Gastrocnemius medialis (tissue), 4 donors: ENCODE measurements around the gene BAMBI. TPM values are rescaled to one million over a fixed set of nuclear protein-coding genes. Genes with fewer than 3 reads are reported as not detected.

Source experiments
- ATAC-seq, 2 donors: fragments of 150-250 bp; one replicate each; pipeline ENCODE4 v1.9.1; 2016
- DNase-seq, 2 donors: peaks; one replicate each; pipeline ENCODE4 v3.0.0-alpha.2; 2019
- H3K27ac ChIP-seq, 4 donors: fragments of 200-600 bp; sonication (generic); 1 replicate in 1 of 4; 2 replicates in 3 of 4; pipeline ENCODE4 v1.5.1; 2016 to 2018; ENCODE audit warnings: mild to moderate bottlenecking in 2 of 4, moderate library complexity in 1 of 4
- H3K27me3 ChIP-seq, 3 donors: fragments of 200-600 bp; sonication (generic) in 2 of 3; 1 replicate in 1 of 3; 2 replicates in 2 of 3; pipeline versions ENCODE4 v1.5.1 to v1.6.0; 2016 to 2019; ENCODE audit warnings: mild to moderate bottlenecking in 1 of 3, moderate library complexity in 1 of 3
- H3K36me3 ChIP-seq, 2 donors: fragments of 200-600 bp; sonication (generic) in 1 of 2; one replicate each; pipeline ENCODE4 v1.5.1; 2017 to 2018
- H3K4me1 ChIP-seq, 2 donors: fragments of 200-600 bp; sonication (generic) in 1 of 2; one replicate each; pipeline ENCODE4 v1.5.1; 2016 to 2017; ENCODE audit warnings: mild to moderate bottlenecking in 2 of 2
- H3K4me3 ChIP-seq, 4 donors: fragments of 200-600 bp; sonication (generic) in 3 of 4; 1 replicate in 1 of 4; 2 replicates in 3 of 4; pipeline ENCODE4 v1.5.1; 2016 to 2019; ENCODE audit warnings: mild to moderate bottlenecking in 2 of 4
- H3K9me3 ChIP-seq, 3 donors: fragments of 200-600 bp; sonication (generic) in 2 of 3; 1 replicate in 1 of 3; 2 replicates in 2 of 3; pipeline ENCODE4 v1.5.1; 2016 to 2019
- CTCF ChIP-seq, 5 experiments: fragments of 450-650 bp in 3 of 5; fragments of 200-600 bp in 2 of 5; sonication (generic) in 2 of 5; IDR thresholded peaks in 4 of 5; conservative IDR thresholded peaks in 1 of 5; 1 replicate in 4 of 5; 2 replicates in 1 of 5; pipeline ENCODE4 v1.5.1; 2016 to 2019; ENCODE audit warnings: antibody characterized with exemption in 5 of 5, mild to moderate bottlenecking in 3 of 5, moderate library complexity in 3 of 5
- POLR2A ChIP-seq, 2 donors: fragments of 450-650 bp; IDR thresholded peaks; one replicate each; pipeline ENCODE4 v1.6.1; 2017; ENCODE audit warnings: antibody characterized with exemption in 2 of 2, mild to moderate bottlenecking in 2 of 2, moderate library complexity in 2 of 2
- in situ Hi-C, 4 donors: fragments of 200-750 bp; cut with MboI; loops; one replicate each; pipeline versions ENCODE4 v1.15.0 to v1.8.0; 2017; ENCODE audit warnings: low sequenced_read_pairs in 4 of 4
- intact Hi-C: fragments of 100-400 bp; cut with DNase I; formaldehyde crosslinking; loops from one replicate; pipeline ENCODE4 v1.15.1; 2023; ENCODE audit warnings: low total_unique reads
- total RNA-seq, 4 donors: library from RNA; depleted of rRNA; stranded (reverse); fragments of >200 nt; gene quantifications; one replicate each; pipeline versions ENCODE4 v1.1.0 to v1.2.3, GENCODE V29; 2016

BAMBI gene
- total RNA-seq, 4 donors from 2014 or later: 0.31 to 1.8 (median 0.82) TPM; not detected in 1

- Histone ChIP-seq H3K27me3 (peaks cover 0 to 13% (median 4%) of the 10 kb centered on the region in 3 donors), H3K4me1 (peaks cover 18 to 21% of the 10 kb centered on the region in 2 donors), H3K27ac (no peak overlapping the region), H3K36me3 (no peaks in the 10 kb centered on the region), H3K9me3 (no peaks in the 10 kb centered on the region), H3K4me3 (no peak overlapping the region)
- DNase-seq (no peak), ATAC-seq (no peak)
- intact Hi-C loops (loop anchor here (5.0 to 10.0 kb wide), 4 partner anchors 213 to 1825 kb away; no protein-coding TSS in a partner anchor), in situ Hi-C loops (loop anchor here in 1 of 4 donors (10.0 kb wide), 1 partner anchor 305 kb away; no protein-coding TSS in a partner anchor)
- no peak for TF ChIP-seq CTCF (IDR thresholded peaks at IDR 0.05 in 4 of 5, conservative IDR thresholded peaks at IDR 0.05 in 1 of 5)
- no peak for TF ChIP-seq POLR2A (IDR thresholded peaks at IDR 0.05)
These were observed 2.4 kb downstream of the BAMBI start for GRCh38 chr10:28679581-28680357.

GRCh38 chr10:28680358-28680752 lies 3.0 kb downstream of the BAMBI start:
- no peak for DNase-seq
- TF ChIP-seq POLR2A (IDR thresholded peaks at IDR 0.05) (no peak), CTCF (IDR thresholded peaks at IDR 0.05 in 4 of 5, conservative IDR thresholded peaks at IDR 0.05 in 1 of 5) (no peak)
- in situ Hi-C loops: loop anchor here in 1 of 4 donors (10.0 kb wide), 1 partner anchor 304 kb away; no protein-coding TSS in a partner anchor

GRCh38 chr10:28681291-28681763 lies 4.0 kb downstream of the BAMBI start:
- in situ Hi-C loops: loop anchor here in 1 of 4 donors (10.0 kb wide), 1 partner anchor 303 kb away; no protein-coding TSS in a partner anchor
- Histone ChIP-seq H3K27me3 (peaks cover 0 to 6% (median 4%) of the 10 kb centered on the region in 3 donors), H3K9me3 (no peaks in the 10 kb centered on the region), H3K27ac (no peak overlapping the region), H3K4me1 (peaks cover 18 to 21% of the 10 kb centered on the region in 2 donors), H3K36me3 (no peaks in the 10 kb centered on the region), H3K4me3 (no peak overlapping the region)
- DNase-seq (no peak), ATAC-seq (no peak)
- intact Hi-C loops: no loop called here
- TF ChIP-seq CTCF (IDR thresholded peaks at IDR 0.05 in 4 of 5, conservative IDR thresholded peaks at IDR 0.05 in 1 of 5): no peak
- no peak for TF ChIP-seq POLR2A (IDR thresholded peaks at IDR 0.05)

More at GRCh38 chr10:28680358-28680752, 3.0 kb downstream of the BAMBI start:
- Histone ChIP-seq H3K4me1 (peaks cover 18 to 21% of the 10 kb centered on the region in 2 donors), H3K27me3 (peaks cover 0 to 13% (median 4%) of the 10 kb centered on the region in 3 donors), H3K27ac (no peak overlapping the region), H3K9me3 (no peaks in the 10 kb centered on the region), H3K36me3 (no peaks in the 10 kb centered on the region), H3K4me3 (no peak overlapping the region)
- intact Hi-C loops: no loop called here
- ATAC-seq: no peak

GRCh38 chr10:28681928-28682750 lies 4.8 kb downstream of the BAMBI start:
- no peak for ATAC-seq
- H3K4me1 ChIP-seq: peaks cover 15 to 17% of the 10 kb centered on the region in 2 donors
- H3K36me3 ChIP-seq: no peaks in the 10 kb centered on the region
- TF ChIP-seq CTCF (IDR thresholded peaks at IDR 0.05 in 4 of 5, conservative IDR thresholded peaks at IDR 0.05 in 1 of 5): no peak
- TF ChIP-seq POLR2A (IDR thresholded peaks at IDR 0.05): no peak
- in situ Hi-C loops: loop anchor here in 1 of 4 donors (10.0 kb wide), 1 partner anchor 303 kb away; no protein-coding TSS in a partner anchor
- H3K4me3 ChIP-seq: no peak overlapping the region
- DNase-seq: no peak
- peaks cover 0 to 4% (median 0%) of the 10 kb centered on the region in 3 donors for H3K27me3 ChIP-seq
- no peaks in the 10 kb centered on the region for H3K9me3 ChIP-seq
- H3K27ac ChIP-seq: no peak overlapping the region
- intact Hi-C loops: no loop called here
